Stimulated activated CD4-positive, alpha-beta T cell treated with anti-CD3 and anti-CD28 coated beads, Interleukin-2, amount 100 ng/mL, for 24 hours (primary cell): ENCODE measurements around the gene DECR2.
A peak's percentile ranks its signal among the peaks of the same experiment; 100 is the strongest.
"Not testable (repeated sequence)": the region's sequence is repeated elsewhere in the genome, so short reads cannot be mapped to it uniquely, and the experiment has no call there.

Experiments used
- DNase-seq, 2 donors: peaks; one replicate each; pipeline ENCODE4 v3.0.0-alpha.2; 2020

Gene DECR2

DNA sequence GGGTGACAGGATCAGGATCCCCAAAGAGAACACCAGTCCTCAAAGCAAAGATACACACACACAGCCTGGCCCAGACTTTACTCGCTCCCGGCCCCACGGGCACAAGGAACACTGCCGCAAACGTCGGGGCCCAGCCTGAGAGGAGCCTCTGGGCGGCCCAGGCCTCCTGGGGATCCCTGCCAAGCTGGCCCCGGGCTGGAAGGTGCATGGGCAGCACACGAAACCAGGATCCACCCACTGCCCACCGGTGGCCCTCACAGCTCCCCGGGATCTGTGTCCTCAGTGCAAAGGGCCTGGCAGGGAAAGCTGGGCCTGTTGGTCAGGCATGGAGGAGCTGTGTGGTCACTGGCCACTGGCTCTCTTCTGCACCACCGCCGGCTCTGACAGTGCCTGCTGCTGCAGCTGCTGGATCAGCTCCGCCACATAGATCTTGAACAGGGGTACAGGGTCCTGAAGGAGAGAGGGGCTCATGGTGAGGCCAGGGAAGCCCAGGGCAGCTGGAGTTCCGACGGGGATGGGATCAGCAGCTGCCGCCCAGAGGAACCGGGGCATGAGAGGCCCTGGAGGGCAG, 34.3 kb upstream of the DECR2 start:
- no peak for DNase-seq

GRCh38 chr16:368388-369158, 33.1 kb upstream of the DECR2 start:
- DNase-seq, result no peak

GRCh38 chr16:369275-369865, 32.3 kb upstream of the DECR2 start:
- DNase-seq, result no peak

GRCh38 chr16:369866-370436, 31.7 kb upstream of the DECR2 start:
- no peak for DNase-seq

DNA sequence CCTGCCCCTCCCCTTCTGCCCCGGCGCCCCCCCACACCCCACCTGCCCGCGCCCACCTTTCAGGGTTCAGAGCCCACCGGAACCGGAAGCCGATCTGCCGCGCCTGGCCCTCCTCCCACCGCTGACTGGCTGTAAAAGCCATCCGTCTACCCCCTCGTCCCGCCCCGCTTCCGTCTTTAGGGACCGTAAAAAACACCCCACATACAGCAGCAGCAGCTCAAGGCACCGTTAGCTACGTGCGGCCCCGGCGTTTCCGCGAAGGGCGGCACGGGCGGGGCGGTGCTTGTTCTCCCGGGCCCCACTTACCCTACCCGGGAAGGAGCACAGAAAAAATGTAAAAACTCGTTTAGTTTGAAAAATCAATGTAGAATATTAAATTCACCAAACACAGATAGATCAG, 31.2 kb upstream of the DECR2 start, which contains the start of gene MRPL28:
MRPL28 (minus strand) TSS at position 96 of the 400 bp plus-strand sequence. CDS start 320 bp downstream, outside the sequence.
- DNase-seq, result peak; percentile 96

GRCh38 chr16:370979-371514, 30.6 kb upstream of the DECR2 start:
- DNase-seq, result no peak

- no peak for DNase-seq
These were observed 30.0 kb upstream of the DECR2 start for GRCh38 chr16:371515-372301.

GRCh38 chr16:372302-372983, 29.2 kb upstream of the DECR2 start:
- DNase-seq, result no peak

- no peak for DNase-seq
These were observed 28.6 kb upstream of the DECR2 start for GRCh38 chr16:373020-373598.

GRCh38 chr16:373848-374615, 27.7 kb upstream of the DECR2 start:
- no peak for DNase-seq

DNA sequence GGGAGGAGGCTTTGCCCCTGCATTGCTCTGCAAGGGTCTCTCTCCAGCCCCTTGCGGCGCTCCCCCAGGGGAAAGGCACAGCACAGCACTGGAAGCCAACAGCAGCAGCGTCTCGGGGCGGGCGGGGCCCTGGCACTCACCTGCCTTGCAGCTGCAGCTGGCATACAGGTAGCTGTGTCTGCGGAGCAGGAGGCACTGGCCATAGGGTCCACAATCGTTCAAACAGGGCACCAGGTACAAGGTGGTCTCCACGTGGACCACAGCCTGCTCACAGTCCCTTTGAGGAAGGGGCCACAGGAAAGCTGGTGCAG, 27.1 kb upstream of the DECR2 start:
- DNase-seq, result no peak

DNA sequence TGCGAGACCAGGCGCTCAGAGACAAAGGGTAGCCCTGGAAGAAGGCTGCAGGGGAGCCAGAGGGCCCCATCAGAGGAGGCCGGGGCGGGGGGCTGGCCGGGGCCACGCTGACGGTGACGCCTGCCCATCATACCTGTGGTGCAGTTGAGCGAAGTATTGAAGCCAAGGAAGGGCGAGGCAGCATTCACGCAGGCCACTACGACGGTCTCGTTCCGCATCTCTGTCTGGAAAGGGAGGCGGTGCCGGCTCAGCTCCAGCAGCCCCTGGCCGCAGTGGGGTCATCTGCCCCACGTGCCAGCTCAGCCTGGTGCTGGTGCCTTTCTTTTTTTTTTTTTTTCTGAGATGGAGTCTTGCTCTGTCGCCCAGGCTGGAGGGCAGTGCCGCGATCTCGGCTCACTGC, 26.5 kb upstream of the DECR2 start:
- no peak for DNase-seq

- DNase-seq, result no peak
These were observed 25.5 kb upstream of the DECR2 start for GRCh38 chr16:375927-376816.

DNA sequence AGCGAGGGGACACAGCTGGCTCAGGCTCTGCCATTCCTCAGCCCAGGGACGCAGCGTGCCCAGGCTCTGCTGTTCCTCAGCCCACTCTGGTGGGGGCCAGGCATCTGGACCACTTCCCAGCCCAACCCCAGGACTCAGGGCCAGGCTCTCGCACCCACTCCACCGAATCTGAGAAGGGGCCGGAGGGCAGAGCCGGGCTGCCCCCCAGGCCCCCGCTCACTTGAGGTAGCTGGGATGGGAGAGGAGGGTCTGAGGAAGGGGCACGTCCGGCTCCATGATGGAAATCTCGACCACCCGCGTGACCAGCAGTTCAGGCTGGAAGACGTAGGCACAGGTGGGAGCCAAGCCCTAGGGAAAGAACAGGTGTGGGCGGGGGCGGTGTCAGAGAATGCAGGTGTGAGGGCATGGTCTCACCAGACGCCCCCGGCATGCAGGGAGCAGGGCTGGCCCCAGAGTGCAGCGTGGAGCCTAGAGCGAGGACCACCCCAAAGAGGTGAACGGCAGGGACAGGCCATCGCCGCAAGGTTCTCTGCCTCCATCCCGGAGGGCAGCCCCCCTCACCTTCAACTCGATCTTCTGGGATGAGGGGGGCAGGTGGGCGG, 24.8 kb upstream of the DECR2 start:
- no peak for DNase-seq

- DNase-seq, result no peak
These were observed 24.2 kb upstream of the DECR2 start for GRCh38 chr16:377419-377951.

- DNase-seq, result not testable (repeated sequence)
These were observed 23.4 kb upstream of the DECR2 start for GRCh38 chr16:378113-378820.

GRCh38 chr16:378821-379182, 22.9 kb upstream of the DECR2 start:
- no peak for DNase-seq

DNA sequence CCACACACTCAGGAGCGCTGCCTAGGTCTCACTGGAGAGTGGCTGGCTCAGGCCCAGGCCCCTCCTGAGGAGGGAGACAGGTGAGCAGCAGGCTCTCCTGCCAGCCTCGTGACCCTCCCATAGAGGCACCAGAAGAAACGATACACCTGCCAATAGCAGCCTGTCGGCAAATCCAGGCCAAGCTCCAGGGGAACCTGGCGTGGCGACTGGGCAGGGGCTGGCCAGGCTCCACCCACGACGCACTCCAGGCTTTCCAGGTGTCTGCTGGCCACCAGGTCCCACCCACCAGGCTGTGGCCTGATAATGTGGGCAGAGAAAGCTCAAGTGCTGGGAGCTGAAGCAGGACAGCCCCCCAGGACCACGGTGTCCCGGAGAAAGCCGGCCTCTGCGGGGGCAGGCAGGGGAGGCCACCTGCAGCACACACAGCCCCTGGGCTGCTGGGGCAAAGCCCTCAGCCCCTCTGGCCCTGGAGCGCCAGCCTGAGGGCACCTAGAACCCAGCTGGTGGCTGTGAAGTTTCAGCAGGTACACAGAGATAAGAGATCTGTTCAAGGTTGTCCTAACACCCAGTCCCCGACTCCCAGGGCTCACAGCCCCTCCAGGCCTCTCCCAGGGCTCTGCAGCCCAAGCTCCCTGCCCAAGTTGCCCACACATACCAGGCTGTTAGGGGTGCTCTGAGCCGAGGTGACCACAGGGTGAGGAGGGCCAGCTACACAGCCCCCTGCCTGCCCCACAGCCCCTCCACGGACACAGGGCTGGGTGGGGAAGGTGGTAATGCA, 22.3 kb upstream of the DECR2 start:
- DNase-seq, result no peak
